Body of pancreas (tissue), 4 donors: ENCODE measurements around the gene DLG2.

Experiments used
- POLR2A ChIP-seq, 3 donors: fragments of 450-650 bp; IDR thresholded peaks; one replicate each; pipeline ENCODE4 v1.6.1; 2016; ENCODE audit warnings: antibody characterized with exemption in 3 of 3, mild to moderate bottlenecking in 2 of 3
- TF ChIP-seq, protein P1 (sequence below), 7 experiments: fragments of 450-650 bp in 4 of 7; fragments of 200-600 bp in 3 of 7; sonication (generic) in 3 of 7; IDR thresholded peaks; one replicate each; pipeline ENCODE4 v1.5.1; 2016 to 2019; ENCODE audit warnings: antibody characterized with exemption in 7 of 7

DNA sequence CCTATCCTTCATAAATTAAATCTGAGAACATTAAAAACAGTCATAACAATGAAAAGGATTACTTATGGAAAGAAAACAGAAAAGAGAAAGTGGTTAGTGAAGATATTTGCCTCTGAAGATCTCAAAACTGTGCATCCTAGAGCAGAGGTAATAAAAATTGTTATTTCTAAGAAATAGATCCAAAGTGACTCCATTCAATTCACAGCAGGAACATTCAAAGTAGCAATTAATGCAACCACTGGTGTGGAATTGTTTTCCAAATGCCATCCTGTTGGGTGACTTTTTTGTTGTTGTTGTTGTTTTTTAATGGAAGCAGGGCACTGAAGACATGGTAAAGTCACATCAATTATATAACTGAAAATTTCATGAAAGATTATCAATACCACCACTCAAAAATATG lies 1201.5 kb downstream of the DLG2 start:
- TF ChIP-seq, protein P1, sequence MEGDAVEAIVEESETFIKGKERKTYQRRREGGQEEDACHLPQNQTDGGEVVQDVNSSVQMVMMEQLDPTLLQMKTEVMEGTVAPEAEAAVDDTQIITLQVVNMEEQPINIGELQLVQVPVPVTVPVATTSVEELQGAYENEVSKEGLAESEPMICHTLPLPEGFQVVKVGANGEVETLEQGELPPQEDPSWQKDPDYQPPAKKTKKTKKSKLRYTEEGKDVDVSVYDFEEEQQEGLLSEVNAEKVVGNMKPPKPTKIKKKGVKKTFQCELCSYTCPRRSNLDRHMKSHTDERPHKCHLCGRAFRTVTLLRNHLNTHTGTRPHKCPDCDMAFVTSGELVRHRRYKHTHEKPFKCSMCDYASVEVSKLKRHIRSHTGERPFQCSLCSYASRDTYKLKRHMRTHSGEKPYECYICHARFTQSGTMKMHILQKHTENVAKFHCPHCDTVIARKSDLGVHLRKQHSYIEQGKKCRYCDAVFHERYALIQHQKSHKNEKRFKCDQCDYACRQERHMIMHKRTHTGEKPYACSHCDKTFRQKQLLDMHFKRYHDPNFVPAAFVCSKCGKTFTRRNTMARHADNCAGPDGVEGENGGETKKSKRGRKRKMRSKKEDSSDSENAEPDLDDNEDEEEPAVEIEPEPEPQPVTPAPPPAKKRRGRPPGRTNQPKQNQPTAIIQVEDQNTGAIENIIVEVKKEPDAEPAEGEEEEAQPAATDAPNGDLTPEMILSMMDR (IDR thresholded peaks at IDR 0.05): no peak
- TF ChIP-seq POLR2A (IDR thresholded peaks at IDR 0.05): no peak
